Measurements from ENCODE around the gene CCL2.

DNA sequence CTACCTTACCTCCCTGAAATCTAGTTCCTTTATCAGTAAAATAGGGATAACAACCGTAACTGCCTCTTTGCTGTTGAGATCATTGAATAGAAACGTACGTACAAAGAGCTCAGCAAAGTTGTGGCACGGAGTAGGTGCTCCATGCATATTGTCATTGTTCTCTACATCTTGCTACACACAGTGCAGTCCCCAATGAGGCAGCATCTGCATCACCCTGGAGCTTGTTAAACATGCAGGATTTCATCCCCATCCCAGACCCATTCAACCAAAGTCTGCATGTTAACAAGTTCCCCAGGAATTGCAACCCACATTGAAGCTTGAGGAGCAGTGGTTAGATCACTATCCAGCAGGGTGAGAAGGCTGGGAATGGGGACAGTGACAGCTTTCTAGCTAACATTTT, 33.7 kb upstream of the CCL2 start:
- no peak for TF ChIP-seq CTCF (conservative IDR thresholded peaks at IDR 0.05; ENCODE audit: low read length)
- TF ChIP-seq EZH2phosphoT487 (IDR thresholded peaks at IDR 0.05; ENCODE audit: borderline replicate concordance, low read depth, low read length) = no peak

Measured in OCI-LY7 (cell line).